Stimulated activated CD4-positive, alpha-beta T cell treated with anti-CD3 and anti-CD28 coated beads, Interleukin-2, amount 100 ng/mL, for 48 hours (primary cell): ENCODE data around the gene ZNF500.
A peak's percentile ranks its signal among the peaks of the same experiment; 100 is the strongest.

Experiments
- DNase-seq, 2 donors: peaks; one replicate each; pipeline ENCODE4 v3.0.0-alpha.2; 2020

Gene ZNF500

GRCh38 chr16:4766875-4767628 is at the start of gene ZNF500:
ZNF500 (minus strand) TSS chr16:4767162; CDS start chr16:4765978, 1,184 bp downstream.
- peak; percentile 98 to 99 for DNase-seq

- no peak for DNase-seq
Observed at GRCh38 chr16:4814542-4815173, 47.7 kb upstream of the ZNF500 start.

GRCh38 chr16:4814046-4814445 is 47.1 kb upstream of the ZNF500 start:
- DNase-seq, result no peak

- DNase-seq, result no peak
Observed at GRCh38 chr16:4813251-4814003, 46.5 kb upstream of the ZNF500 start.

- DNase-seq, result no peak
Observed at GRCh38 chr16:4811773-4812172, 44.8 kb upstream of the ZNF500 start.

DNA sequence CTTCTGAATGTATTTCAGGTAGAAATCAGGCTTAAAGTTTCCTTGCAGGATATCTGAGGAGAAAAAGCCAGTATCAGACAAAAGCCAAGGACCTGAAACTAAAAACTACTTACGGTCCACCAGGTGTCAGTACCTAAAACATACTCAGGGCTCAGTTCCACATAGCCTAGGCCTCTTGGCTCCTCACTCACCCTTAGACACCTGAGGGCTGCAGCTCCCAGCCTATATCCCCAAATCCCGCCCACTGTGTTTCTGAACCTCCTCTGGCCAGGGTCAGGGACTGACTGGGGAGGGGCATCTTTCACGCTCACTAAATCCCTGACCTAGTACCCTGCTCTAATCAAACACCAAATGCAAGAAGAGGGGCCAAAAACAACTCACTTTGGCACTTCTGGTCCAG is 44.3 kb upstream of the ZNF500 start:
- no peak for DNase-seq

- DNase-seq, result no peak
Observed at GRCh38 chr16:4806280-4806679, 39.3 kb upstream of the ZNF500 start.

DNA sequence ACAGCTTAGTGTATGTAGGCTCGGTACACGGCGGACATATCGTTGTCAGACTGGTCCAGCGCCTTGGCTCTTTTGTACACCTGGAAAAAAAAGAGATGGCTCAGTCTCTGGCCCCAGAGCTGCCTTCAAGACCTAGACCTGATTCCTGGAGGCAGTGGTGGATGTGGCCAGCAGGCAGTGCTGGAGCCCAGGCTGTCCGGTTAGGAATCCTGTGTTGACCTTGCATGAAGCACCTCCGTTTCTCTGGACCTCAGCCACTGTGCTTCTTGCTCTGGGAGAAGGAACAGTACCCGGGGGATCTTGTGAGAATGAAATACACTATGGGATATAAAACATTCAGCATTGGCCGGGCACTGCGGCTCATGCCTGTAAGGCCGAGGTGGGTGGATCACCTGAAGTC is 38.3 kb upstream of the ZNF500 start:
- DNase-seq, result no peak

- DNase-seq, result no peak
Observed at GRCh38 chr16:4803898-4804762, 37.2 kb upstream of the ZNF500 start.

DNA sequence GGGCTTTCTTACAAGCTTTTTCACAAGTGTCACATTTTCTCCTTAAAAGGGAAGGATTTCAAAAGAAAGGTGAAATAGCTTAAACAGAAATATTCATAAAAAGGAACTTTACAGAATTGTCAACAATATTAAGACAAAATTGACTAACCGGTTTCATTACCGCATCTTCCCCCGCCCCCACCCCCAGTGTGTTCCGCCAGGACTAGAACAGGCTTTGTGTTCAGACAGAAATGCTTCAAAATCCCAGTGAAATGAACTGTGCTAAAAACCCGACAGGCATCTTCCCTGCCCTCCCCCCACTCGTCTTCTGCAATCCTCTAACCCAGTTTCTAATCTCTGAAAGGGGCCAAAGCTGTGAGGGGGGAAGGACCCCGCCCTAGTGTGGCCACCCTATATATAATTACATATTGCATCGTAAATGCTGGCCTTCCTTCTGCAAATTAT is 36.5 kb upstream of the ZNF500 start:
- no peak for DNase-seq

GRCh38 chr16:4802659-4803287 is 35.8 kb upstream of the ZNF500 start:
- DNase-seq, result peak; percentile 82 to 85

DNA sequence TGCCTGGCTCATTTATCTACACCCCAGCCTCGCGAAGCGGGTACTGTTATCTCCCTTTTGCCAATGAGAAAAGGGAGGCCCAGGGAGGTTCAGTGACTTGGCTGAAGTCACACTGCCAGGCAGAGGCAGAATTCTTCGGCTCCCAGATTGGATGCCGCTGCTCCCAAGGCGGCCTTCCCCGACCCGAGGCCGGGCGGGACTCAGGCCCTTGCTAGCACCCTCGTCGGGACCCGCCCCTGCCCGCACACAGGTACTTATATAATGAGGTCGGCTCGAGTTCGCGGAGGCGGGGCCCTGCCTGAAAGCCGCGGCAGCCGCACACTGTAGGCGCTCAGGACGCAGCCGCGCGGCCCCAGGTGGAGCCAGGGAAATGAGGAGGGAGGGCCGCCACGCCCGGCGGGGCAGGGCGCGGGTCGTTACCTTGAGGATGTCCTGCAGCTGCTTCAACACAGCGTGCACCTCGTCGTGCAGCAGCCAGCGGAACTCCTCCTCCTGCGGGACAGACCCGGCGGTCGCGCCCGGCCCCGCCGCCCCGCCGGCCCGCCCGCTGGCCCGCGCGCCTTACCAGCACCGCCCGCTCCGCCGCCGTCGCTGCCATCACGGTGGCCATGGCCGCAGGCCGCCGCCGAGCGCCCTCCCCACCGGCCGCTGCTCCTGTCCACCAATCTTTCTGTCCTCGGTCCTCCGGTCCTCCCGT is 35.1 kb upstream of the ZNF500 start, which contains the start of gene ROGDI:
Gene ROGDI, minus strand, starts transcription at position 672 of the 697 bp plus-strand sequence. Its CDS starts 62 bp downstream, at position 610.
- peak; percentile 57 to 59 for DNase-seq

GRCh38 chr16:4801051-4801961 is 34.3 kb upstream of the ZNF500 start:
- no peak for DNase-seq

- DNase-seq, result no peak
Observed at GRCh38 chr16:4800290-4801041, 33.5 kb upstream of the ZNF500 start.

DNA sequence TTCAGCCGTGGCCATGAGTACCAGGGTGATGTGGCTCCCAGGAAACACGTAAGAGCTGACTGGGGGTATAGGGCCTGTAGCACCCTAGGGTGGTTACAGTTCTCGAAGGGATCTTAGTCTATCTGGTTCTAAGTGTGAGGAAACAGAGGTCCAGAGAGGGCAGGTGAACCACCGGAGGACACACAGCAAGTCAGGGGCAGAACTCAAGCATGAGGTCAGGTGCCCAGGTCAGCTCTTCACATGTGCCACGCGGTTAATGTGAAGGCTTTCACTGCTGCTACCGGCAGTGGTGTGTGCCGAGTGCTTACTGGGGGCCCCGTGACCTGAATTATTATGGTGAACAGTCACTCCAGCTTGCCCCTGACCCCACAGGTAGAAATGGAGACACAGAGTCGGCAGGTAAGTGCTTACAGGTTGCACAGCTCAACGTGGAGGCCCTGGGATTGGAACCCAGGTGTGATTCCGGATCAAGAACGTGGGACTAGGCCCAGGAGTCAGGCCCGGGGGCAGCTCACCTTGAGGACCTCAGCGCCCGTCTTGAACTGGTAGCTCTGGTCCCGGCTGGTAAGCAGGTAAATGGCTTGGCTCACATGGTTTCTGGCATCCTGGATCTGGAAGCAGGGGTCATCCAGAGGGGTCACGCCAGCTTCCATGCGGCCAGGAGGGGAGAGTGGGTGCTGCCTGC is 32.4 kb upstream of the ZNF500 start:
- DNase-seq, result no peak

DNA sequence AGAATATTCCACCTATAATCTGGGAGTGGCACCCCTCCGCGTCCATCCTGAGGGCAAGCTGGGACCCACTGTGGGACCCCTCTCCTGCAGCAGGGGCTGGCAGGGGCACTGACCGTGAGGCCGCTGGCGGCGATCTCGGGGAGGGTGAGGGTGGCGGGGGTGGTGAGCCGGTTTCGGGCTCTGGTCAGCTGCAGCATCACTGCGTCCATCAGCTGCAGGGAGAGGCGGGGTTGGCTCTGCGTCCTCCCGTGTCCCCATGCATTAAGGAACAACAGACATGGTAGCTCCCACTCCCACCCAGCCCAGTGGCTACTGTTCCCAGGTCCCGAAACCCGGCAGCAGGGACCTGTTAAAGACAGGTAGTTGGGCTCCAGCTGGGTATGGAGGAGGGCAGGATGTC is 31.5 kb upstream of the ZNF500 start:
- no peak for DNase-seq

GRCh38 chr16:4797805-4798252 is 30.9 kb upstream of the ZNF500 start:
- no peak for DNase-seq

DNA sequence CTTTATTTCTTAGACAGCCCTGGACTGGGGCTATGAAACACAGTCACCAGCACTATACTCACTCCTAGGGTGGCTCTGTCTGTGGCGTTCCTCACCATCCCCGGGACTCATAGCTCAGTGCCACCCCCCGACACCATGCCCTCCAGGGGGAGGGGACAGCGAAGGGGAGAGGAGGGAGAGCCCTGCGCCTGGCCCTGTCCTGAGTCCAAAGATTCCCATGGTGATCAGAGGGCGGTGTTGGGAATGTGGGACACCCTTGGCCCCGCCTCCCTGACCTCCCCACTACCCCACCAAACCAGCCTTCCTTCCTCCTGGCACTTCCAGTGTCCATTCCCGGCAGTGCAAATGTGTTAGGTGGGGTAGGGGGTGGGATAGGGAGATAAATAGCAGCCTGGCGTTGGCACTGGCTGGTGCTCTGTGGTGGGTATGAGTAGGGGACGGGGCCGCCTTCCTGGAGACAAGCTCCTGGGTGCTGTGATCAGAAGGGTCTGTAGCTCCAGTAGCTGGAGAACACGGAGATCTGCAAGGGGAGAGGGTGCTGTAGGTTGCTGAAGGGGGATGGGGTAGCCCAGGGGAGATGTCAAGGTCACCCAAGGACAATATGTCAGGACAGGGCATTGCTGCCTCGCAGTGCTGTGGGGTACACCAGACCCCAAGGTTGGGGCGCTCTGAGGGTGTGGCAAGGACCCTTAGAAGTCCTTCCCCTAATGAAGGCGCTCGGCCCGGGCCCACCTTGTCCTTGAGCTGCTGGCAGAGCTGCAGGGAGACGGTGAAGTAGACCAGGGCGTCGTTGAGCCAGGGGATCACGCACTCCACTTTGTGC is 30.2 kb upstream of the ZNF500 start:
- no peak for DNase-seq
